HL-60 (cell line): Measurements from ENCODE around the gene DAAM2.

Source experiments
- GABPA ChIP-seq: IDR thresholded peaks from 2 replicates; pipeline ENCODE4 v1.6.1; 2012; ENCODE audit warnings: low read depth
- TF ChIP-seq, protein P1 (sequence below): IDR thresholded peaks from one replicate; pipeline ENCODE4 v1.5.1; 2011; ENCODE audit warnings: low read length, control low read depth, inconsistent platforms; ENCODE audit not compliant: insufficient read depth

DNA sequence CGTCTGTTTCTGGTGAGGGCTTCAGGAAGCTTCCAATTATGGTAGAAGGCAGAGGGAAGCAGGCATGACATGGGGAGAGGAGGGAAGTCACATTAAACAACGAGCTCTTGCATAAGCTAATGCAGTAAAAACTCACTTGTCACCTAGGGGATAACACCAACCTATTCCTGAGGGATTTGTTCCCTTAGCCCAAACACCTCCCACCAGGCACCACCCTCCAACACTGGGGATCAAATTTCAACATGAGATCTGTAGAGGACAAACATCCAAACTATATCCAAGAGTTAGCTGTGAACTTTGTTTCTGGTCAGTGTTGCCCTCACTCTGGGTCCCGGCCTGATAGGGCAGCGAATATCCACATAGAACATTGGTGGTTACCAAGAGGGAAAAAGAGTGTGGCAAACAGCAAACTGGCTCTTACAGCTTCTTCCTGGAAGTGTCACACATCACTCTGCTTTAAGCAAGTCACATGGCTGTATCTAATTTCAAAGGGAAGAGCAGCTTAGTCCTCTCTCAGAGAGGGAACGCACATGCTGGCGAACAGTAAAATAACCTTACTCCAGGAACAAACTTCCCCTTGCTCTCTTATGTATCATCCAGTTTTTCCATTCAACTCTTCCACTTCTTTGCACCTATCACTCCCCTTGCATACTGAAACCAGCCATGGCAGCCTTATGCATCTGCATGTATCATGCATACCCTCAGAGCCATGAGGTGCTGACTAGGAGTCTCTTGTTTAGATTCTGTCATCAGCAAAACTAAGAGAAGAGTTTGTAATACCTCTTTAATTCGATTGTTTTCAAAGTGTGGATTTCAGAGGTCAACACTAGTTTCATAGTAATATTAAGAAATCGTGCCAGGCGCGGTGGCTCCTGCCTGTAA is 146.8 kb downstream of the DAAM2 start:
- TF ChIP-seq, protein P1, sequence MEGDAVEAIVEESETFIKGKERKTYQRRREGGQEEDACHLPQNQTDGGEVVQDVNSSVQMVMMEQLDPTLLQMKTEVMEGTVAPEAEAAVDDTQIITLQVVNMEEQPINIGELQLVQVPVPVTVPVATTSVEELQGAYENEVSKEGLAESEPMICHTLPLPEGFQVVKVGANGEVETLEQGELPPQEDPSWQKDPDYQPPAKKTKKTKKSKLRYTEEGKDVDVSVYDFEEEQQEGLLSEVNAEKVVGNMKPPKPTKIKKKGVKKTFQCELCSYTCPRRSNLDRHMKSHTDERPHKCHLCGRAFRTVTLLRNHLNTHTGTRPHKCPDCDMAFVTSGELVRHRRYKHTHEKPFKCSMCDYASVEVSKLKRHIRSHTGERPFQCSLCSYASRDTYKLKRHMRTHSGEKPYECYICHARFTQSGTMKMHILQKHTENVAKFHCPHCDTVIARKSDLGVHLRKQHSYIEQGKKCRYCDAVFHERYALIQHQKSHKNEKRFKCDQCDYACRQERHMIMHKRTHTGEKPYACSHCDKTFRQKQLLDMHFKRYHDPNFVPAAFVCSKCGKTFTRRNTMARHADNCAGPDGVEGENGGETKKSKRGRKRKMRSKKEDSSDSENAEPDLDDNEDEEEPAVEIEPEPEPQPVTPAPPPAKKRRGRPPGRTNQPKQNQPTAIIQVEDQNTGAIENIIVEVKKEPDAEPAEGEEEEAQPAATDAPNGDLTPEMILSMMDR = no peak
- no peak for TF ChIP-seq GABPA
